Stomach (tissue), 9 donors: ENCODE results near the gene GNAO1. TPM values are rescaled to one million over a fixed set of nuclear protein-coding genes. Genes with fewer than 3 reads are reported as not detected.

ENCODE experiments used
- DNase-seq, 2 donors: peaks; one replicate each; pipeline versions ENCODE4 v3.0.0 to v3.0.0-alpha.2; 2013 to 2019
- H3K27ac ChIP-seq, 5 donors: fragments of 200-600 bp in 4 of 5; sonication (generic) in 4 of 5; one replicate each; pipeline ENCODE4 v1.5.1; 2013 to 2019; ENCODE audit warnings: mild to moderate bottlenecking in 1 of 5, moderate library complexity in 1 of 5
- H3K27me3 ChIP-seq, 3 donors: fragments of 200-600 bp; sonication (generic); one replicate each; pipeline ENCODE4 v1.5.1; 2017 to 2019; ENCODE audit warnings: mixed run types in 1 of 3
- H3K36me3 ChIP-seq, 4 donors: fragments of 200-600 bp; sonication (generic); 1 replicate in 3 of 4; 2 replicates in 1 of 4; pipeline ENCODE4 v1.5.1; 2016 to 2019
- H3K4me1 ChIP-seq, 4 donors: fragments of 200-600 bp; sonication (generic); one replicate each; pipeline ENCODE4 v1.5.1; 2016 to 2019
- H3K4me3 ChIP-seq, 4 donors: fragments of 200-600 bp; sonication (generic) in 3 of 4; one replicate each; pipeline ENCODE4 v1.5.1; 2016 to 2019; ENCODE audit warnings: mild to moderate bottlenecking in 1 of 4
- H3K9me3 ChIP-seq, 4 donors: fragments of 200-600 bp; sonication (generic); one replicate each; pipeline ENCODE4 v1.5.1; 2016 to 2019
- CTCF ChIP-seq, 7 experiments: fragments of 450-650 bp in 4 of 7; fragments of 200-600 bp in 3 of 7; sonication (generic) in 3 of 7; IDR thresholded peaks; one replicate each; pipeline ENCODE4 v1.5.1; 2016 to 2019; ENCODE audit warnings: antibody characterized with exemption in 7 of 7, control low read depth in 2 of 7, mild to moderate bottlenecking in 1 of 7
- EP300 ChIP-seq: sonication (generic); formaldehyde crosslinking; IDR thresholded peaks from one replicate; pipeline ENCODE4 v1.6.1; 2017; ENCODE audit warnings: antibody characterized with exemption
- POLR2A ChIP-seq, 4 donors: fragments of 450-650 bp; IDR thresholded peaks; one replicate each; pipeline ENCODE4 v1.6.1; 2016; ENCODE audit warnings: antibody characterized with exemption in 4 of 4, control low read depth in 2 of 4, mild to moderate bottlenecking in 1 of 4, moderate library complexity in 1 of 4
- POLR2AphosphoS5 ChIP-seq, 3 donors: sonication (generic); formaldehyde crosslinking; IDR thresholded peaks; one replicate each; pipeline ENCODE4 v1.6.1; 2016; ENCODE audit warnings: antibody characterized with exemption in 3 of 3
- WGBS, 5 donors: extraction: QIAGEN DNeasy Blood & Tissue Kit in 3 of 5; methylation state at CpG; one replicate each; pipeline versions ENCODE4 v1.1.5 to v1.1.7; 2013 to 2018; 5-methylcytosine and 5-hydroxymethylcytosine counted together
- intact Hi-C: fragments of 100-400 bp; cut with DNase I; formaldehyde crosslinking; loops from one replicate; pipeline ENCODE4 v1.15.1; 2023; ENCODE audit warnings: low total_unique reads
- polyA plus RNA-seq, 3 donors: library from polyadenylated mRNA; stranded (reverse); fragments of 200-250 nt; gene quantifications; one replicate each; pipeline ENCODE4 v1.2.3, GENCODE V29; 2013
- total RNA-seq, 5 donors: library from RNA; depleted of rRNA; stranded (reverse); fragments of >200 nt; gene quantifications; one replicate each; pipeline versions ENCODE4 v1.1.0 to v1.2.3, GENCODE V29; 2014 to 2016
- donor health status: healthy with polysubstance abuse.
- donor health status: Bipolar disorder and iron deficiency.
- donor health status: healthy.

Gene GNAO1
- total and polyA plus RNA-seq, 8 donors: 2.3 to 42.0 (median 4.7) TPM

- DNase-seq: no peak
- no peaks in the 10 kb centered on the region for H3K36me3 ChIP-seq
- intact Hi-C loops: no loop called here
- no peaks in the 10 kb centered on the region for H3K9me3 ChIP-seq
- no peaks in the 10 kb centered on the region for H3K27me3 ChIP-seq
- H3K4me3 ChIP-seq: no peak overlapping the region
- peaks cover 0 to 33% (median 3%) of the 10 kb centered on the region in 4 donors for H3K4me1 ChIP-seq
- no peak overlapping the region for H3K27ac ChIP-seq
- WGBS, 5 donors: 41 to 69% (median 58%) methylated on average over 1 to 2 of the region's 2 CpGs
- TF ChIP-seq CTCF (IDR thresholded peaks at IDR 0.05) (no peak), EP300 (no peak), POLR2AphosphoS5 (IDR thresholded peaks at IDR 0.05) (no peak), POLR2A (IDR thresholded peaks at IDR 0.05) (no peak)
Observed at GRCh38 chr16:56233795-56234566, 42.7 kb downstream of the GNAO1 start.

- intact Hi-C loops: no loop called here
- Histone ChIP-seq H3K4me1 (peaks cover 0 to 33% (median 3%) of the 10 kb centered on the region in 4 donors), H3K27me3 (no peaks in the 10 kb centered on the region), H3K9me3 (no peaks in the 10 kb centered on the region), H3K36me3 (no peaks in the 10 kb centered on the region), H3K4me3 (no peak overlapping the region), H3K27ac (no peak overlapping the region)
- TF ChIP-seq EP300 (no peak), CTCF (IDR thresholded peaks at IDR 0.05) (no peak), POLR2A (IDR thresholded peaks at IDR 0.05) (no peak), POLR2AphosphoS5 (IDR thresholded peaks at IDR 0.05) (no peak)
- no peak for DNase-seq
- WGBS, 5 donors: 56 to 84% (median 65%) methylated on average over 5 of the region's 5 CpGs
Observed at GRCh38 chr16:56234737-56235136, 43.4 kb downstream of the GNAO1 start.

GRCh38 chr16:56237451-56237930, 46.2 kb downstream of the GNAO1 start:
- peak in 1 of 2 donors; percentile 61 for DNase-seq
- WGBS, 5 donors: 45 to 61% (median 56%) methylated on average over 6 of the region's 6 CpGs
- no peak overlapping the region for H3K27ac ChIP-seq
- H3K4me3 ChIP-seq: no peak overlapping the region
- H3K36me3 ChIP-seq: no peaks in the 10 kb centered on the region
- no peaks in the 10 kb centered on the region for H3K9me3 ChIP-seq
- H3K27me3 ChIP-seq: no peaks in the 10 kb centered on the region
- peaks cover 0 to 41% (median 3%) of the 10 kb centered on the region in 4 donors for H3K4me1 ChIP-seq
- TF ChIP-seq CTCF (IDR thresholded peaks at IDR 0.05) (no peak), POLR2A (IDR thresholded peaks at IDR 0.05) (no peak), EP300 (no peak), POLR2AphosphoS5 (IDR thresholded peaks at IDR 0.05) (no peak)
- intact Hi-C loops: no loop called here

- Histone ChIP-seq H3K9me3 (no peaks in the 10 kb centered on the region), H3K27ac (no peak overlapping the region), H3K27me3 (no peaks in the 10 kb centered on the region), H3K4me1 (peaks cover 0 to 41% (median 3%) of the 10 kb centered on the region in 4 donors), H3K4me3 (no peak overlapping the region), H3K36me3 (no peaks in the 10 kb centered on the region)
- no peak for TF ChIP-seq POLR2A (IDR thresholded peaks at IDR 0.05)
- TF ChIP-seq CTCF (IDR thresholded peaks at IDR 0.05): no peak
- TF ChIP-seq POLR2AphosphoS5 (IDR thresholded peaks at IDR 0.05): no peak
- TF ChIP-seq EP300: no peak
- intact Hi-C loops: no loop called here
- WGBS, 5 donors: 25 to 62% (median 42%) methylated on average over 3 of the region's 3 CpGs
- DNase-seq: no peak
Observed at GRCh38 chr16:56238188-56238587, 46.9 kb downstream of the GNAO1 start.
